OCI-LY1 (cell line): ENCODE data around the gene PDZRN4.

Experiments used
- EZH2 ChIP-seq: fragments of 200-600 bp; sonication (generic), shearing (Covaris generic); IDR thresholded peaks from 2 replicates; pipeline ENCODE4 v1.8.0; 2017; ENCODE audit warnings: borderline replicate concordance, mixed run types, mild to moderate bottlenecking, antibody characterized with exemption, low read length, moderate library complexity, mixed read lengths
- TF ChIP-seq, protein P1 (sequence below): fragments of 200-600 bp; sonication (generic), shearing (Covaris generic); IDR thresholded peaks from 2 replicates; pipeline ENCODE4 v1.5.1; 2017; ENCODE audit warnings: mild to moderate bottlenecking, antibody characterized with exemption, low read length, moderate library complexity, mixed read lengths

DNA sequence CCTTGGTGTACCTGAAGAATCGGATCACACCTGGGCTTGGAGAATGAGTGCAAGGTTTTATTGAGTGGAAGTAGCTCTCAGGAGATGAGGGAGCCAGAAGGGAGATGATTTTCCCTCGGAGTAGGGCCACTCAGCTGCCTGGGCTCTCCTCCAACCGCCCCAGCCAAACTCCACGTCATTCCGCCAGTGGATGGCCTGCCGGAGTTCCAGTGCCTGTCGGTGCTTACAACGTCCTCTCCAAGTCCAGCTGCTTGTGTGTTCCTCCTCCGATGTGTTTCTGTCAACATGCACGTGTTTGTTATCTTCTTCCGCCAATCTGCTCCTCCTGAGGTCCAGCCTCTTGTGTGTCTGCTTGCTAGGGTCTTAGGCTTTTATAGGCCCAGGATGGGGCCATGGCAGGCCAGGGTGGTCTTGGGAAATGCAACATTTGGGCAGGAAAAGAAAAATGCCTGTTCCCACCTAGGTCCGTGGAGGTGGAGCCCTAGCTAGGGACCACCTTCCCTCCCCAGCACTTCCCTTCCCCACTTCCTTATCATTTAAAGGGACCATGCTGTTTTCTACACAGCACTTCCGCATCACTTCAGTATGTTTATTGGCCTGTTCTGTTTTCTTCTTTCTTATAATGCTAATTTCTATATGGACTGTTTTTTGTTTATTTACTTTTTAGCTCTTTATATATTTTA lies 343.2 kb downstream of the PDZRN4 start:
- TF ChIP-seq, protein P1, sequence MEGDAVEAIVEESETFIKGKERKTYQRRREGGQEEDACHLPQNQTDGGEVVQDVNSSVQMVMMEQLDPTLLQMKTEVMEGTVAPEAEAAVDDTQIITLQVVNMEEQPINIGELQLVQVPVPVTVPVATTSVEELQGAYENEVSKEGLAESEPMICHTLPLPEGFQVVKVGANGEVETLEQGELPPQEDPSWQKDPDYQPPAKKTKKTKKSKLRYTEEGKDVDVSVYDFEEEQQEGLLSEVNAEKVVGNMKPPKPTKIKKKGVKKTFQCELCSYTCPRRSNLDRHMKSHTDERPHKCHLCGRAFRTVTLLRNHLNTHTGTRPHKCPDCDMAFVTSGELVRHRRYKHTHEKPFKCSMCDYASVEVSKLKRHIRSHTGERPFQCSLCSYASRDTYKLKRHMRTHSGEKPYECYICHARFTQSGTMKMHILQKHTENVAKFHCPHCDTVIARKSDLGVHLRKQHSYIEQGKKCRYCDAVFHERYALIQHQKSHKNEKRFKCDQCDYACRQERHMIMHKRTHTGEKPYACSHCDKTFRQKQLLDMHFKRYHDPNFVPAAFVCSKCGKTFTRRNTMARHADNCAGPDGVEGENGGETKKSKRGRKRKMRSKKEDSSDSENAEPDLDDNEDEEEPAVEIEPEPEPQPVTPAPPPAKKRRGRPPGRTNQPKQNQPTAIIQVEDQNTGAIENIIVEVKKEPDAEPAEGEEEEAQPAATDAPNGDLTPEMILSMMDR: no peak
- TF ChIP-seq EZH2: no peak
